Tibial nerve (tissue), 3 donors: Measurements from ENCODE around the gene PTPRM.

Source experiments
- POLR2A ChIP-seq, 2 donors: fragments of 450-650 bp; IDR thresholded peaks; one replicate each; pipeline ENCODE4 v1.6.1; 2017; ENCODE audit warnings: antibody characterized with exemption in 2 of 2, mild to moderate bottlenecking in 2 of 2, moderate library complexity in 2 of 2
- TF ChIP-seq, protein P1 (sequence below), 5 experiments: fragments of 200-600 bp in 3 of 5; fragments of 450-650 bp in 2 of 5; sonication (generic) in 3 of 5; IDR thresholded peaks; one replicate each; pipeline ENCODE4 v1.5.1; 2016 to 2019; ENCODE audit warnings: antibody characterized with exemption in 5 of 5, mild to moderate bottlenecking in 3 of 5, moderate library complexity in 2 of 5

DNA sequence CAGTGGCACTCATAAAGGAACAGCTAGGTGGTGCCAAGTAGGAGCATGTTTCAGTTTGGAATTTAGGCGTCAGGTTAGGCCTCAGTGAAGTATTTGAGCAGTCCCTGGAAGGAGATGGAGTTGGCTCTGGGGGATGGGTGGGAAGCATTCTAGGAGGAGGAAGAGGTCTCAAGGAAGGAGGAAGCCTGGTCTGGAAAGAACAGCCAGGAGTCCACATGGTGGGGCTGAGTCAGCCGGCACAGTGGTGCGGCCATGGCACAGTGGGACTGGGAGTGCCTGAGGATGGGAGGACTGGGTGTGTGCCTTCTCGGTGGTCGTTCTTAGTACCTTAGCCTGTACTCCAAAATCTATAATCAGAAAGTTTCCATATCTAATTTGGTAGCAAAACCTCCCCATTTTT lies 373.3 kb downstream of the PTPRM start:
- TF ChIP-seq, protein P1, sequence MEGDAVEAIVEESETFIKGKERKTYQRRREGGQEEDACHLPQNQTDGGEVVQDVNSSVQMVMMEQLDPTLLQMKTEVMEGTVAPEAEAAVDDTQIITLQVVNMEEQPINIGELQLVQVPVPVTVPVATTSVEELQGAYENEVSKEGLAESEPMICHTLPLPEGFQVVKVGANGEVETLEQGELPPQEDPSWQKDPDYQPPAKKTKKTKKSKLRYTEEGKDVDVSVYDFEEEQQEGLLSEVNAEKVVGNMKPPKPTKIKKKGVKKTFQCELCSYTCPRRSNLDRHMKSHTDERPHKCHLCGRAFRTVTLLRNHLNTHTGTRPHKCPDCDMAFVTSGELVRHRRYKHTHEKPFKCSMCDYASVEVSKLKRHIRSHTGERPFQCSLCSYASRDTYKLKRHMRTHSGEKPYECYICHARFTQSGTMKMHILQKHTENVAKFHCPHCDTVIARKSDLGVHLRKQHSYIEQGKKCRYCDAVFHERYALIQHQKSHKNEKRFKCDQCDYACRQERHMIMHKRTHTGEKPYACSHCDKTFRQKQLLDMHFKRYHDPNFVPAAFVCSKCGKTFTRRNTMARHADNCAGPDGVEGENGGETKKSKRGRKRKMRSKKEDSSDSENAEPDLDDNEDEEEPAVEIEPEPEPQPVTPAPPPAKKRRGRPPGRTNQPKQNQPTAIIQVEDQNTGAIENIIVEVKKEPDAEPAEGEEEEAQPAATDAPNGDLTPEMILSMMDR (IDR thresholded peaks at IDR 0.05): no peak
- no peak for TF ChIP-seq POLR2A (IDR thresholded peaks at IDR 0.05)
